MM.1S (cell line): ENCODE results near the gene CCDC85B.

ENCODE experiments used
- EZH2 ChIP-seq: fragments of 300-600 bp; sonication (generic); optimal IDR thresholded peaks from 2 replicates; pipeline ENCODE3; 2017; ENCODE audit warnings: low read depth, mild to moderate bottlenecking, antibody characterized with exemption, low read length, mixed read lengths
- EZH2phosphoT487 ChIP-seq: fragments of 300-600 bp; sonication (generic); IDR thresholded peaks from 2 replicates; pipeline ENCODE4 v1.6.1; 2018; ENCODE audit warnings: antibody characterized with exemption, low read length
- TF ChIP-seq, protein P1 (sequence below): fragments of 300-600 bp; sonication (generic); IDR thresholded peaks from 2 replicates; pipeline ENCODE4 v1.5.1; 2016; ENCODE audit warnings: antibody characterized with exemption, low read length, mixed read lengths

GRCh38 chr11:65927904-65928397 is 37.5 kb downstream of the CCDC85B start:
- TF ChIP-seq, protein P1, sequence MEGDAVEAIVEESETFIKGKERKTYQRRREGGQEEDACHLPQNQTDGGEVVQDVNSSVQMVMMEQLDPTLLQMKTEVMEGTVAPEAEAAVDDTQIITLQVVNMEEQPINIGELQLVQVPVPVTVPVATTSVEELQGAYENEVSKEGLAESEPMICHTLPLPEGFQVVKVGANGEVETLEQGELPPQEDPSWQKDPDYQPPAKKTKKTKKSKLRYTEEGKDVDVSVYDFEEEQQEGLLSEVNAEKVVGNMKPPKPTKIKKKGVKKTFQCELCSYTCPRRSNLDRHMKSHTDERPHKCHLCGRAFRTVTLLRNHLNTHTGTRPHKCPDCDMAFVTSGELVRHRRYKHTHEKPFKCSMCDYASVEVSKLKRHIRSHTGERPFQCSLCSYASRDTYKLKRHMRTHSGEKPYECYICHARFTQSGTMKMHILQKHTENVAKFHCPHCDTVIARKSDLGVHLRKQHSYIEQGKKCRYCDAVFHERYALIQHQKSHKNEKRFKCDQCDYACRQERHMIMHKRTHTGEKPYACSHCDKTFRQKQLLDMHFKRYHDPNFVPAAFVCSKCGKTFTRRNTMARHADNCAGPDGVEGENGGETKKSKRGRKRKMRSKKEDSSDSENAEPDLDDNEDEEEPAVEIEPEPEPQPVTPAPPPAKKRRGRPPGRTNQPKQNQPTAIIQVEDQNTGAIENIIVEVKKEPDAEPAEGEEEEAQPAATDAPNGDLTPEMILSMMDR: no peak
- no peak for TF ChIP-seq EZH2
- TF ChIP-seq EZH2phosphoT487: no peak
